Effector memory CD4-positive, alpha-beta T cell (primary cell): ENCODE results near the gene ARHGEF11.

Experiments used
- DNase-seq, 3 donors: peaks; one replicate each; pipeline ENCODE4 v3.0.0-alpha.2; 2020
- H3K27ac ChIP-seq: 2 replicates; pipeline ENCODE4 v1.7.0; 2013; ENCODE audit warnings: mild to moderate bottlenecking, low read length, moderate library complexity; ENCODE audit not compliant: insufficient read depth, poor library complexity, severe bottlenecking
- H3K27me3 ChIP-seq: replicated peaks from 2 replicates; pipeline ENCODE4 v1.7.0; 2013; ENCODE audit warnings: mild to moderate bottlenecking, low read length; ENCODE audit not compliant: insufficient read depth, control insufficient read depth, poor library complexity, severe bottlenecking
- H3K36me3 ChIP-seq: 2 replicates; pipeline ENCODE4 v1.7.0; 2013; ENCODE audit warnings: mild to moderate bottlenecking, low read length, moderate library complexity; ENCODE audit not compliant: control insufficient read depth, insufficient read depth
- H3K4me1 ChIP-seq: 2 replicates; pipeline ENCODE4 v1.7.0; 2013; ENCODE audit warnings: low read length, mild to moderate bottlenecking; ENCODE audit not compliant: control insufficient read depth, insufficient read depth, poor library complexity, severe bottlenecking
- H3K4me3 ChIP-seq: 2 replicates; pipeline ENCODE4 v1.7.0; 2013; ENCODE audit warnings: low read length, low read depth, mild to moderate bottlenecking; ENCODE audit not compliant: insufficient read depth, poor library complexity, severe bottlenecking
- H3K9me3 ChIP-seq: 2 replicates; pipeline ENCODE4 v1.7.0; 2013; ENCODE audit warnings: mild to moderate bottlenecking, low read length, moderate library complexity; ENCODE audit not compliant: control insufficient read depth

ARHGEF11 gene

GRCh38 chr1:157032303-157032702 is 13.2 kb downstream of the ARHGEF11 start:
- Histone ChIP-seq H3K4me1 (no peaks in the 10 kb centered on the region), H3K36me3 (no peaks in the 10 kb centered on the region), H3K27me3 (no peaks in the 10 kb centered on the region), H3K27ac (no peak overlapping the region), H3K4me3 (no peak overlapping the region), H3K9me3 (no peaks in the 10 kb centered on the region)
- DNase-seq = no peak

GRCh38 chr1:157030728-157031127 is 14.8 kb downstream of the ARHGEF11 start:
- no peak for DNase-seq
- no peaks in the 10 kb centered on the region for H3K9me3 ChIP-seq
- no peak overlapping the region for H3K4me3 ChIP-seq
- no peaks in the 10 kb centered on the region for H3K36me3 ChIP-seq
- no peaks in the 10 kb centered on the region for H3K27me3 ChIP-seq
- H3K27ac ChIP-seq = no peak overlapping the region
- H3K4me1 ChIP-seq = no peaks in the 10 kb centered on the region

- no peak for DNase-seq
- no peaks in the 10 kb centered on the region for H3K27me3 ChIP-seq
- H3K36me3 ChIP-seq = no peaks in the 10 kb centered on the region
- H3K27ac ChIP-seq = no peak overlapping the region
- no peaks in the 10 kb centered on the region for H3K9me3 ChIP-seq
- no peak overlapping the region for H3K4me3 ChIP-seq
- H3K4me1 ChIP-seq = no peaks in the 10 kb centered on the region
Observed at GRCh38 chr1:157028674-157029073, 16.9 kb downstream of the ARHGEF11 start.

GRCh38 chr1:157025856-157026255 is 19.7 kb downstream of the ARHGEF11 start:
- no peak overlapping the region for H3K27ac ChIP-seq
- no peaks in the 10 kb centered on the region for H3K9me3 ChIP-seq
- no peaks in the 10 kb centered on the region for H3K27me3 ChIP-seq
- H3K4me1 ChIP-seq = no peaks in the 10 kb centered on the region
- no peak overlapping the region for H3K4me3 ChIP-seq
- DNase-seq = no peak
- H3K36me3 ChIP-seq = no peaks in the 10 kb centered on the region

GRCh38 chr1:157025385-157025784 is 20.2 kb downstream of the ARHGEF11 start:
- Histone ChIP-seq H3K4me3 (no peak overlapping the region), H3K27ac (no peak overlapping the region), H3K9me3 (no peaks in the 10 kb centered on the region), H3K36me3 (no peaks in the 10 kb centered on the region), H3K27me3 (no peaks in the 10 kb centered on the region), H3K4me1 (no peaks in the 10 kb centered on the region)
- no peak for DNase-seq

- Histone ChIP-seq H3K9me3 (no peaks in the 10 kb centered on the region), H3K27ac (no peak overlapping the region), H3K27me3 (no peaks in the 10 kb centered on the region), H3K4me1 (no peaks in the 10 kb centered on the region), H3K36me3 (no peaks in the 10 kb centered on the region), H3K4me3 (no peak overlapping the region)
- DNase-seq = no peak
Observed at GRCh38 chr1:157021688-157022087, 23.9 kb downstream of the ARHGEF11 start.

- Histone ChIP-seq H3K27me3 (no peaks in the 10 kb centered on the region), H3K36me3 (no peaks in the 10 kb centered on the region), H3K27ac (no peak overlapping the region), H3K4me3 (no peak overlapping the region), H3K4me1 (no peaks in the 10 kb centered on the region), H3K9me3 (no peaks in the 10 kb centered on the region)
- DNase-seq = no peak
Observed at GRCh38 chr1:157019457-157019856, 26.1 kb downstream of the ARHGEF11 start.

- Histone ChIP-seq H3K4me3 (no peak overlapping the region), H3K9me3 (no peaks in the 10 kb centered on the region), H3K4me1 (no peaks in the 10 kb centered on the region), H3K27ac (no peak overlapping the region), H3K27me3 (no peaks in the 10 kb centered on the region), H3K36me3 (no peaks in the 10 kb centered on the region)
- no peak for DNase-seq
Observed at GRCh38 chr1:157011845-157012244, 33.7 kb downstream of the ARHGEF11 start.

- no peaks in the 10 kb centered on the region for H3K27me3 ChIP-seq
- DNase-seq = no peak
- H3K4me3 ChIP-seq = no peak overlapping the region
- H3K36me3 ChIP-seq = no peaks in the 10 kb centered on the region
- no peaks in the 10 kb centered on the region for H3K9me3 ChIP-seq
- no peaks in the 10 kb centered on the region for H3K4me1 ChIP-seq
- H3K27ac ChIP-seq = no peak overlapping the region
Observed at GRCh38 chr1:157008502-157008901, 37.0 kb downstream of the ARHGEF11 start.

- no peaks in the 10 kb centered on the region for H3K27me3 ChIP-seq
- no peaks in the 10 kb centered on the region for H3K4me1 ChIP-seq
- H3K36me3 ChIP-seq = no peaks in the 10 kb centered on the region
- no peaks in the 10 kb centered on the region for H3K9me3 ChIP-seq
- H3K27ac ChIP-seq = no peak overlapping the region
- no peak for DNase-seq
- H3K4me3 ChIP-seq = no peak overlapping the region
Observed at GRCh38 chr1:157007306-157007705, 38.2 kb downstream of the ARHGEF11 start.

GRCh38 chr1:157006676-157007075 is 38.9 kb downstream of the ARHGEF11 start:
- no peak for DNase-seq
- H3K36me3 ChIP-seq = no peaks in the 10 kb centered on the region
- H3K27me3 ChIP-seq = no peaks in the 10 kb centered on the region
- no peaks in the 10 kb centered on the region for H3K9me3 ChIP-seq
- no peak overlapping the region for H3K27ac ChIP-seq
- no peak overlapping the region for H3K4me3 ChIP-seq
- no peaks in the 10 kb centered on the region for H3K4me1 ChIP-seq
